ENCODE results near the gene EFNA5. TPM values are rescaled to one million over a fixed set of nuclear protein-coding genes. Genes with fewer than 3 reads are reported as not detected.
A peak's percentile ranks its signal among the peaks of the same experiment; 100 is the strongest.

The EFNA5 gene
- total and polyA plus RNA-seq, 2 of the 8 experiments (the other 6 are each of a cell fraction or from before 2014, with no cell fraction given): 9.6 to 21.8 TPM

DNA sequence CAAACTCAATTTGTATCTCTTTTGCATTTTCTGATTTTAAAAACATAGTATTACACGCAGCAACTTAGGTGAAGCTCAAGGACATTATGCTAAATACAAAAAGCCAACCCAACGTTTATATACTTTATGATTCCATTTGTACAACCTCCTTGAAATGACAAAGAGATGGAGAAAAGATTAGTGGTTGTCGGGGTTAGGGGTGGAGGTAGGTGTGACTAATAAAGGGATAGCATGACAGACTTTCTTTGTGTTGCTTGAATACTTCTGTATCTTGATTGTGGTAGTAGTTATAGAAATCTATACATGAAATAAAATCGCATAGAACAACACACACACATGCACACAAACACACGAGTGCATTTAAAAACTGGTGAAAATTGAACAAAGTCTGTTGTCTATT lies 42.5 kb upstream of the EFNA5 start:
- TF ChIP-seq JUN (IDR thresholded peaks at IDR 0.05; ENCODE audit: low read depth, low read length): no peak
- no peak for TF ChIP-seq RAD21 (IDR thresholded peaks at IDR 0.05 in 1 of 2, conservative IDR thresholded peaks at IDR 0.05 in 1 of 2; ENCODE audit: low read depth in 2 of 2, low read length in 2 of 2)
- TF ChIP-seq EZH2 (IDR thresholded peaks at IDR 0.05; ENCODE audit: low read depth, low read length, severe bottlenecking): no peak
- TF ChIP-seq BRCA1 (IDR thresholded peaks at IDR 0.05; ENCODE audit: low read depth, low read length): no peak
- TF ChIP-seq RXRA (IDR thresholded peaks at IDR 0.05; ENCODE audit: insufficient read depth, low read depth, low read length): no peak
- TF ChIP-seq SUZ12 (IDR thresholded peaks at IDR 0.05; ENCODE audit: low read length): no peak
- no peak for TF ChIP-seq SIN3A (conservative IDR thresholded peaks at IDR 0.05 in 1 of 2, IDR thresholded peaks at IDR 0.05 in 1 of 2; ENCODE audit: low read depth in 1 of 2, low read length in 2 of 2)
- no peak for TF ChIP-seq RFX5 (IDR thresholded peaks at IDR 0.05; ENCODE audit: borderline replicate concordance, low read depth, low read length)
- no peak for TF ChIP-seq SP1 (IDR thresholded peaks at IDR 0.05; ENCODE audit: low read depth, low read length)
- H3K27ac ChIP-seq (ENCODE audit: low read depth, low read length): no peak overlapping the region
- no peak overlapping the region for H2BK15ac ChIP-seq (ENCODE audit: low read length)
- H3K4me2 ChIP-seq (ENCODE audit: insufficient read depth in 1 of 2, low read depth in 2 of 2, low read length in 2 of 2): no peak overlapping the region
- no peak overlapping the region for H3K23ac ChIP-seq (ENCODE audit: insufficient read length)
- no peaks in the 10 kb centered on the region for H3K79me1 ChIP-seq (ENCODE audit: low read depth, low read length)
- H2BK12ac ChIP-seq (ENCODE audit: low read depth, low read length): no peak overlapping the region
- POLR2A ChIA-PET (ENCODE audit: partially characterized antibody): interaction anchor here (0.6 kb wide), 1 partner anchor 10 kb away, joined by 3 read pairs; no protein-coding TSS in a partner anchor
- no peak for DNase-seq (ENCODE audit: low read depth in 1 of 2, low spot score in 2 of 2)
- no peaks in the 10 kb centered on the region for H3K9me3 ChIP-seq (ENCODE audit: insufficient read depth in 2 of 2, low read depth in 1 of 2, low read length in 1 of 2)
- peak overlapping the region; percentile 5 for H3K56ac ChIP-seq (replicated peaks; ENCODE audit: insufficient read length, low read depth, low read length)
- no peaks in the 10 kb centered on the region for H3K27me3 ChIP-seq (replicated peaks in 1 of 4; ENCODE audit: control insufficient read depth in 3 of 4, extremely low read depth in 1 of 4, insufficient read depth in 3 of 4, low read length in 3 of 4)
- FAIRE-seq: no peak
- no peak overlapping the region for H3K4ac ChIP-seq (replicated peaks; ENCODE audit: insufficient read length, low read depth, low read length)
- H3K4me1 ChIP-seq (replicated peaks in 1 of 4; ENCODE audit: control insufficient read depth in 3 of 4, insufficient read depth in 4 of 4, low read length in 3 of 4): peaks cover 0 to 4% (median 0%) of the 10 kb centered on the region in 4 experiments; a peak in 1 of 7 replicates
- H2AFZ ChIP-seq (ENCODE audit: low read length): no peak overlapping the region
- 89% methylated on average over 5 of the region's 5 CpGs; no CpG with 5 or more reads in 1 of the 2 experiments for WGBS, 2 experiments (ENCODE audit: extremely low coverage in 1 of 2, insufficient coverage in 1 of 2, insufficient read length in 1 of 2, insufficient replicate concordance in 2 of 2, low coverage in 1 of 2, low lambda C conversion rate in 2 of 2, missing lambda C conversion rate in 1 of 2)
- H3K18ac ChIP-seq (ENCODE audit: extremely low read depth, low read length): no peak overlapping the region
- no peak overlapping the region for H4K5ac ChIP-seq (ENCODE audit: insufficient read length, low read depth, low read length)
- H2BK120ac ChIP-seq (replicated peaks; ENCODE audit: low read depth, low read length): no peak overlapping the region
- no peak overlapping the region for H3K9ac ChIP-seq (replicated peaks in 1 of 4; ENCODE audit: extremely low read depth in 1 of 4, low read depth in 3 of 4, low read length in 3 of 4)
- H2BK5ac ChIP-seq (ENCODE audit: low read depth, low read length): no peak overlapping the region
- H4K8ac ChIP-seq (ENCODE audit: extremely low read depth, insufficient read depth, low read length): no peak overlapping the region
- no peaks in the 10 kb centered on the region for H3K23me2 ChIP-seq (ENCODE audit: low read depth, low read length)
- no peak overlapping the region for H3K4me3 ChIP-seq (ENCODE audit: extremely low read depth in 1 of 4, insufficient read depth in 2 of 4, low read depth in 3 of 4, low read length in 4 of 4)
- no peak overlapping the region for H4K91ac ChIP-seq (replicated peaks; ENCODE audit: insufficient read length, low read length)
- H3K36me3 ChIP-seq (ENCODE audit: control insufficient read depth in 2 of 4, insufficient read depth in 4 of 4, low read length in 3 of 4): no peaks in the 10 kb centered on the region
- CTCF ChIA-PET (ENCODE audit: partially characterized antibody): no interaction called here
- no peaks in the 10 kb centered on the region for H3K79me2 ChIP-seq (ENCODE audit: control insufficient read depth in 1 of 2, insufficient read depth in 2 of 2, low read length in 2 of 2)
- H4K20me1 ChIP-seq (replicated peaks in 1 of 2; ENCODE audit: control insufficient read depth in 1 of 2, insufficient read depth in 2 of 2, low read length in 2 of 2): no peaks in the 10 kb centered on the region
- H2AK5ac ChIP-seq (ENCODE audit: low read depth, low read length): no peak overlapping the region
- no peak overlapping the region for H2BK20ac ChIP-seq (ENCODE audit: low read length)
- no peak overlapping the region for H3K14ac ChIP-seq (ENCODE audit: insufficient read length)

Data from H1 (cell line).